Smooth muscle cell (in vitro differentiated cells): Measurements from ENCODE around the gene KLRK1. TPM values are rescaled to one million over a fixed set of nuclear protein-coding genes. Genes with fewer than 3 reads are reported as not detected.

Experiments
- DNase-seq: peaks from one replicate; lab custom pipeline; 2025; ENCODE audit not compliant: unreplicated experiment; lab: John Stamatoyannopoulos, UW
- H2AFZ ChIP-seq: fragments of 200-600 bp; sonication (generic); 2 replicates; pipeline ENCODE4 v1.6.0; 2016; ENCODE audit warnings: antibody characterized with exemption, low read depth, mild to moderate bottlenecking
- H3F3A ChIP-seq: fragments of 200-600 bp; sonication (generic); 2 replicates; pipeline ENCODE4 v1.6.0; 2017; ENCODE audit warnings: antibody characterized with exemption, low read depth
- H3K27ac ChIP-seq: fragments of 200-600 bp; sonication (generic); 2 replicates; pipeline ENCODE4 v1.5.1; 2016; ENCODE audit warnings: low read depth, mild to moderate bottlenecking
- H3K27me3 ChIP-seq: fragments of 200-600 bp; sonication (generic); 2 replicates; pipeline ENCODE4 v1.6.1; 2016; ENCODE audit warnings: low read depth, mild to moderate bottlenecking
- H3K36me3 ChIP-seq: fragments of 200-600 bp; sonication (generic); 2 replicates; pipeline ENCODE4 v1.5.1; 2016; ENCODE audit warnings: low read depth
- H3K4me1 ChIP-seq: fragments of 200-600 bp; sonication (generic); 2 replicates; pipeline ENCODE4 v1.5.1; 2016; ENCODE audit warnings: low read depth
- H3K4me2 ChIP-seq: fragments of 200-600 bp; sonication (generic); 2 replicates; pipeline ENCODE4 v1.6.0; 2016; ENCODE audit warnings: mild to moderate bottlenecking
- H3K4me3 ChIP-seq: fragments of 200-600 bp; sonication (generic); 2 replicates; pipeline ENCODE4 v1.5.1; 2016; ENCODE audit warnings: mild to moderate bottlenecking
- H3K79me2 ChIP-seq: fragments of 200-600 bp; sonication (generic); 2 replicates; pipeline ENCODE4 v1.6.0; 2016; ENCODE audit warnings: low read depth, mild to moderate bottlenecking
- H3K9ac ChIP-seq: fragments of 200-600 bp; sonication (generic); 2 replicates; pipeline ENCODE4 v1.6.0; 2016; ENCODE audit warnings: low read depth
- H3K9me3 ChIP-seq: fragments of 200-600 bp; sonication (generic); replicated peaks from 2 replicates; pipeline ENCODE4 v1.5.1; 2016; ENCODE audit warnings: low read depth
- H4K20me1 ChIP-seq: fragments of 200-600 bp; sonication (generic); 2 replicates; pipeline ENCODE4 v1.6.0; 2016; ENCODE audit warnings: low read depth
- CTCF ChIP-seq: fragments of 200-600 bp; sonication (generic); IDR thresholded peaks from 2 replicates; pipeline ENCODE4 v1.5.1; 2017; ENCODE audit warnings: borderline replicate concordance, mild to moderate bottlenecking, antibody characterized with exemption; ENCODE audit not compliant: insufficient read depth, poor library complexity, severe bottlenecking
- WGBS: methylation state at CpG from one replicate; pipeline ENCODE4 v1.1.7; 2016; ENCODE audit warnings: low lambda C conversion rate; 5-methylcytosine and 5-hydroxymethylcytosine counted together
- polyA plus RNA-seq: library from polyadenylated mRNA; unstranded; fragments of >200 nt; fragmentation: Nextera tagmentation; extraction: Ambion mirVana; gene quantifications from 2 replicates; pipeline ENCODE4 v1.2.1, GENCODE V29; 2016
- total RNA-seq: library from RNA; depleted of rRNA; stranded (reverse); fragments of >200 nt; gene quantifications from 2 replicates; pipeline ENCODE4 v1.2.3, GENCODE V29; 2014

KLRK1 gene
- total and polyA plus RNA-seq, 2 experiments from 2014 or later = not detected

- peak overlapping the region; percentile 92 for H3K27ac ChIP-seq
- H2AFZ ChIP-seq = peak overlapping the region; percentile 52
- DNase-seq = no peak
Measured at GRCh38 chr12:10366875-10367274, 23.0 kb downstream of the KLRK1 start.

GRCh38 chr12:10365696-10366405, 24.0 kb downstream of the KLRK1 start:
- no peak overlapping the region for H3K9ac ChIP-seq
- no peaks in the 10 kb centered on the region for H4K20me1 ChIP-seq
- H3K4me3 ChIP-seq = peak overlapping the region; percentile 54
- no peaks in the 10 kb centered on the region for H3K79me2 ChIP-seq
- TF ChIP-seq CTCF = peak; percentile 25
- H3K4me1 ChIP-seq = peaks cover 40% of the 10 kb centered on the region
- H3F3A ChIP-seq = peaks cover 13% of the 10 kb centered on the region
- H2AFZ ChIP-seq = peak overlapping the region; percentile 52
- H3K4me2 ChIP-seq = peak overlapping the region; percentile 83
- no peaks in the 10 kb centered on the region for H3K27me3 ChIP-seq
- peak overlapping the region; percentile 92 for H3K27ac ChIP-seq
- no peaks in the 10 kb centered on the region for H3K36me3 ChIP-seq
- no peaks in the 10 kb centered on the region for H3K9me3 ChIP-seq
- DNase-seq = no peak
- WGBS = 37% methylated on average over 6 of the region's 6 CpGs

More at GRCh38 chr12:10366875-10367274, 23.0 kb downstream of the KLRK1 start:
- H3K27me3 ChIP-seq = no peaks in the 10 kb centered on the region
- H3K36me3 ChIP-seq = no peaks in the 10 kb centered on the region
- no peaks in the 10 kb centered on the region for H3K79me2 ChIP-seq
- peak overlapping the region; percentile 12 for H3K4me2 ChIP-seq
- H3K9me3 ChIP-seq = no peaks in the 10 kb centered on the region
- peaks cover 6% of the 10 kb centered on the region for H3F3A ChIP-seq
- peak; percentile 21 for TF ChIP-seq CTCF
- H3K4me1 ChIP-seq = peaks cover 30% of the 10 kb centered on the region
- H3K9ac ChIP-seq = no peak overlapping the region
- no peaks in the 10 kb centered on the region for H4K20me1 ChIP-seq
- H3K4me3 ChIP-seq = no peak overlapping the region

DNA sequence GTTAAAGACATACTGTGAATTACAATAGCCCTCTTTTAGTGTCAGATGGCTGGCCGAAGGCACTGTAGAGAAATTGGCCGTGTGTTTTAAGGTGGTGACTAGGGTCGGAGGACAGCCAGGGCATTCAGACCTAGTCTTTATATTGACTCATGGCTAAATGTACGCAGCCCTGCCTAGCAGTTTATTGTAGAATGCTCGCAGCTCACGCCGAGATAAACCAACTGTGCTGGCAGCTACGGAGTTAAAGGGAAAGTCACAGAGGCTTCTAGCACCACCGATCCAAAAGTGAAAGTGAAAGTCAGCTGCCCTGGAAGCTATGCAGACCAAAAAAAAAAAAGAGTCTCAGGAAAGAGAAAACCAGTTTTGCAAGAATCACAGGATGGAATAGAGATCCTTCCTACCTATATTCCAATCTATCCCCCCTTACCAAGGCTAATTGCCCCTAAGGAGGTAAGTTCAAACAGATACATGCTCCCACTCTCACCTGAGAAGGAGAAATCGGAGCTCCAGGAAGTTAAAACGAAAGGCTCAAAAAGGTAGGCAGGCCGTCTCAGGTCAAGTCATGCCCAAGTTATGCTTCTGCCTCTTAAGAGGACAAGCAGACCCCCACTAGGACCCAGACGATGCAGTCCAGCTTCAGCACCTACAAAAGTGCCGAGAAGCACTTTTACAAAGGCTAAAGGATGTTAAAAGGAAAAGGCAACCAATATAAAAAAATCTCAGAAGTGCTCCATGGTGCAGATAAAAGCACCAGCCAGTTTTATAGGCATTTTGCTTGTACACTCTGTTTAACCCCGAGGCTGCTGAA, 24.8 kb downstream of the KLRK1 start:
- H3K9me3 ChIP-seq = no peaks in the 10 kb centered on the region
- no peak for DNase-seq
- H2AFZ ChIP-seq = peak overlapping the region; percentile 29
- peak overlapping the region; percentile 92 for H3K27ac ChIP-seq
- peak overlapping the region; percentile 50 for H3K9ac ChIP-seq
- H3K4me1 ChIP-seq = peaks cover 42% of the 10 kb centered on the region
- 2% methylated on average over 15 of the region's 15 CpGs for WGBS
- no peaks in the 10 kb centered on the region for H3K27me3 ChIP-seq
- H3K4me3 ChIP-seq = peak overlapping the region; percentile 54
- no peaks in the 10 kb centered on the region for H3K79me2 ChIP-seq
- no peak for TF ChIP-seq CTCF
- no peaks in the 10 kb centered on the region for H4K20me1 ChIP-seq
- peak overlapping the region; percentile 83 for H3K4me2 ChIP-seq
- no peaks in the 10 kb centered on the region for H3K36me3 ChIP-seq
- peaks cover 16% of the 10 kb centered on the region for H3F3A ChIP-seq
